NB4 (cell line): Measurements from ENCODE around the gene MYBPC2.

Experiments used
- MAX ChIP-seq: IDR thresholded peaks from 2 replicates; pipeline ENCODE4 v1.6.1; 2011; ENCODE audit warnings: low read depth, low read length
- TF ChIP-seq, protein P1 (sequence below): IDR thresholded peaks from one replicate; pipeline ENCODE4 v1.5.1; 2012; ENCODE audit warnings: low read depth, low read length

DNA sequence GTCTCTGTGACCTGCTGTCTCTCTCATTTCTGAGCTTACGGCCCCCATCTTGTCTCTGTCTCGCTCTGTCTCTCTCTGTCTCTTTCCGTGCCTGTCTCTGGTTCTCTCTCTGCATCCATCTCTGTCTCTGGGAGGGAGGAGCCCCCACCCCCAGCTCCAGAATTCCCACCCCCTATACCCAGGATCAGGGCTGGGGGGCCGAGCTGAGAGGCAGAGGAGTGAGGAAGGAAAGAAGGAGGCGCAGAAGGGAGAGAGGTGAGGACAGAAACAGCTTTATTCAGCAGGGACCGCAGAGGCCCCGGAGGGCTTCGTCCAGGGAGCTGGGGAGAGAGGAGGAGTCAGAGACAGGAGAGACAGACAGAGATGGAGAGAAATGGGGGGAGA, 64.3 kb downstream of the MYBPC2 start:
- TF ChIP-seq, protein P1, sequence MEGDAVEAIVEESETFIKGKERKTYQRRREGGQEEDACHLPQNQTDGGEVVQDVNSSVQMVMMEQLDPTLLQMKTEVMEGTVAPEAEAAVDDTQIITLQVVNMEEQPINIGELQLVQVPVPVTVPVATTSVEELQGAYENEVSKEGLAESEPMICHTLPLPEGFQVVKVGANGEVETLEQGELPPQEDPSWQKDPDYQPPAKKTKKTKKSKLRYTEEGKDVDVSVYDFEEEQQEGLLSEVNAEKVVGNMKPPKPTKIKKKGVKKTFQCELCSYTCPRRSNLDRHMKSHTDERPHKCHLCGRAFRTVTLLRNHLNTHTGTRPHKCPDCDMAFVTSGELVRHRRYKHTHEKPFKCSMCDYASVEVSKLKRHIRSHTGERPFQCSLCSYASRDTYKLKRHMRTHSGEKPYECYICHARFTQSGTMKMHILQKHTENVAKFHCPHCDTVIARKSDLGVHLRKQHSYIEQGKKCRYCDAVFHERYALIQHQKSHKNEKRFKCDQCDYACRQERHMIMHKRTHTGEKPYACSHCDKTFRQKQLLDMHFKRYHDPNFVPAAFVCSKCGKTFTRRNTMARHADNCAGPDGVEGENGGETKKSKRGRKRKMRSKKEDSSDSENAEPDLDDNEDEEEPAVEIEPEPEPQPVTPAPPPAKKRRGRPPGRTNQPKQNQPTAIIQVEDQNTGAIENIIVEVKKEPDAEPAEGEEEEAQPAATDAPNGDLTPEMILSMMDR: no peak
- TF ChIP-seq MAX: no peak
